Putamen (tissue), 1 donor: Measurements from ENCODE around the gene PTTG1IP.
"Not testable (repeated sequence)": the region's sequence is repeated elsewhere in the genome, so short reads cannot be mapped to it uniquely, and the experiment has no call there.

Source experiments
- DNase-seq: peaks from one replicate; pipeline ENCODE4 v3.0.0-alpha.2; 2016; ENCODE audit warnings: low spot score

PTTG1IP gene

GRCh38 chr21:44873356-44874239, at the start of gene PTTG1IP:
PTTG1IP (minus strand) TSS chr21:44873690; CDS start chr21:44873616, 74 bp downstream.
- DNase-seq: peak; percentile 97

- no peak for DNase-seq
Measured at GRCh38 chr21:44921928-44922327, 48.4 kb upstream of the PTTG1IP start.

GRCh38 chr21:44920694-44921604, 47.5 kb upstream of the PTTG1IP start, which contains the start of gene ITGB2:
ITGB2 (minus strand) TSS chr21:44920899; CDS start chr21:44910782, 10,117 bp downstream.
- DNase-seq: no peak

- no peak for DNase-seq
Measured at GRCh38 chr21:44919913-44920693, 46.6 kb upstream of the PTTG1IP start.

GRCh38 chr21:44919111-44919912, 45.8 kb upstream of the PTTG1IP start:
- DNase-seq: no peak

- DNase-seq: no peak
Measured at GRCh38 chr21:44918581-44919033, 45.1 kb upstream of the PTTG1IP start.

- DNase-seq: no peak
Measured at GRCh38 chr21:44918107-44918470, 44.6 kb upstream of the PTTG1IP start.

- DNase-seq: no peak
Measured at GRCh38 chr21:44917446-44918106, 44.1 kb upstream of the PTTG1IP start.

- no peak for DNase-seq
Measured at GRCh38 chr21:44916965-44917364, 43.5 kb upstream of the PTTG1IP start.

- no peak for DNase-seq
Measured at GRCh38 chr21:44914176-44914874, 40.8 kb upstream of the PTTG1IP start.

- no peak for DNase-seq
Measured at GRCh38 chr21:44913425-44914175, 40.1 kb upstream of the PTTG1IP start.

- not testable (repeated sequence) for DNase-seq
Measured at GRCh38 chr21:44912506-44913412, 39.3 kb upstream of the PTTG1IP start.

- DNase-seq: no peak
Measured at GRCh38 chr21:44912158-44912473, 38.6 kb upstream of the PTTG1IP start.

- peak; percentile 55 for DNase-seq
Measured at GRCh38 chr21:44911384-44912157, 38.1 kb upstream of the PTTG1IP start.

GRCh38 chr21:44911068-44911383, 37.5 kb upstream of the PTTG1IP start:
- no peak for DNase-seq

GRCh38 chr21:44910229-44911067, 37.0 kb upstream of the PTTG1IP start:
- DNase-seq: no peak

GRCh38 chr21:44909719-44910118, 36.2 kb upstream of the PTTG1IP start:
- no peak for DNase-seq
